ENCODE results near the gene RAB13. TPM values are rescaled to one million over a fixed set of nuclear protein-coding genes. Genes with fewer than 3 reads are reported as not detected.

Gene RAB13
- polyA plus RNA-seq, 1 of the 3 experiments (the other 2 are of a cell fraction): 156 TPM

- Histone ChIP-seq H3K36me3 (replicated peaks in 1 of 2; ENCODE audit: control insufficient read depth in 1 of 2, insufficient read depth in 2 of 2, low read length in 1 of 2) (peaks cover 2 to 9% of the 10 kb centered on the region in 2 experiments), H4K20me1 (ENCODE audit: insufficient read depth) (no peaks in the 10 kb centered on the region), H3K4me3 (ENCODE audit: low read depth in 2 of 2, low read length in 1 of 2) (peak overlapping the region in 1 of 2 experiments; percentile 61; a peak in 2 of 4 replicates), H3F3A (replicated peaks; ENCODE audit: insufficient read depth) (peaks cover 14% of the 10 kb centered on the region), H3K9me2 (no peaks in the 10 kb centered on the region), H3K4me2 (peak overlapping the region; percentile 95; the same call in 1 of the 2 replicates), H3K9me3 (no peaks in the 10 kb centered on the region), H3K9ac (no peak overlapping the region), H3K27me3 (ENCODE audit: insufficient read depth) (no peaks in the 10 kb centered on the region), H3K27ac (ENCODE audit: low read depth in 2 of 2, low read length in 1 of 2) (peak overlapping the region in 1 of 2 experiments; percentile 87; a peak in 2 of 4 replicates), H2AFZ (ENCODE audit: low read depth) (no peak overlapping the region), H3K79me2 (ENCODE audit: insufficient read depth) (peaks cover 26% of the 10 kb centered on the region; the same call in 1 of the 2 replicates), H3K4me1 (ENCODE audit: control insufficient read depth in 1 of 2, insufficient read depth in 2 of 2, low read depth in 1 of 2, low read length in 1 of 2) (peaks cover 0 to 21% of the 10 kb centered on the region in 2 experiments; a peak in 2 of 4 replicates)
- no CpG with 5 or more reads among the region's 2 CpGs for WGBS (ENCODE audit: low lambda C conversion rate)
- TF ChIP-seq TEAD4 (IDR thresholded peaks at IDR 0.05; ENCODE audit: borderline replicate concordance, insufficient read depth) (no peak), FOXJ3 (CRISPR knock-in tag; IDR thresholded peaks at IDR 0.05) (no peak), ELF1 (IDR thresholded peaks at IDR 0.05) (no peak), SMC3 (IDR thresholded peaks at IDR 0.05; ENCODE audit: low read depth, low read length) (no peak), NFIC (IDR thresholded peaks at IDR 0.05; ENCODE audit: borderline replicate concordance) (no peak), MXI1 (IDR thresholded peaks at IDR 0.05; ENCODE audit: low read depth, low read length) (no peak), PBX3 (IDR thresholded peaks at IDR 0.05) (no peak), EZH2phosphoT487 (IDR thresholded peaks at IDR 0.05; ENCODE audit: borderline replicate concordance, low read depth) (no peak), EP300 (IDR thresholded peaks at IDR 0.05; ENCODE audit: borderline replicate concordance in 1 of 2, low read depth in 1 of 2, low read length in 1 of 2) (no peak), MEF2A (IDR thresholded peaks at IDR 0.05; ENCODE audit: borderline replicate concordance, low read depth) (no peak), IRF3 (IDR thresholded peaks at IDR 0.05; ENCODE audit: low read depth, low read length) (no peak), RAD21 (IDR thresholded peaks at IDR 0.05; ENCODE audit: low read length) (no peak), RFX5 (IDR thresholded peaks at IDR 0.05; ENCODE audit: low read length) (no peak), NRF1 (IDR thresholded peaks at IDR 0.05; ENCODE audit: low read depth, low read length) (no peak), USF1 (IDR thresholded peaks at IDR 0.05; ENCODE audit: borderline replicate concordance, low read depth) (no peak)
- DNase-seq: no peak
- CTCF ChIA-PET: interaction anchor here (1.2 to 7.0 kb wide), 8 partner anchors 9 to 172 kb away, joined by 3 to 44 read pairs (median 7); partner anchors contain the start of genes DENND4B, GATAD2B, JTB and RAB13
- POLR2A ChIA-PET: interaction anchor here (1.1 to 3.6 kb wide), 3 partner anchors 8 to 186 kb away, joined by 3 to 69 read pairs (median 35); partner anchors contain the start of genes JTB and RPS27
Observed at GRCh38 chr1:153968972-153969371, 17.2 kb downstream of the RAB13 start.
